Measurements from ENCODE around the gene RILPL1. TPM values are rescaled to one million over a fixed set of nuclear protein-coding genes. Genes with fewer than 3 reads are reported as not detected.

Gene RILPL1
- total and polyA plus RNA-seq, 2 experiments from 2014 or later = 2.9 to 29.8 TPM

DNA sequence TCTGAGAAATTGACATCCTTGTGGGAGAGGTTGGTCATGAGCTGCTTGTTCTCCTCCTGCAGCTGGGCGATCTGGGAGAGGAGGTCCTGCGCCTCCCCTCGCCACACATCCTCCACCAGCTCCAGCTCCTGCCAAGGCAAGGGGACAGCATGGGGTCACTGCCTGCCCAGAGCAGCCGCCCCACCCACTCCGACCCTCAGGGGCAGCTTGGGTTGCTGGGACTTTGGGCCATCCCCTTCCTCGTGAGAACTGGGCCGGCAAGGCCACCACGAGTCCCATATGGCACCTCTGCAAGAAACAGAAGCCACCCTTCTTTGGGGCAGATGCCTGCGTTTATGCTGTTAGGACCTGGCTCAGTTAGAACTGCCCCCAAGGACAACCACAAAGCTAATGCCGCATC lies 10.0 kb downstream of the RILPL1 start:
- Histone ChIP-seq H3K9me3 (ENCODE audit: low read depth) (no peaks in the 10 kb centered on the region), H3K27ac (no peak overlapping the region), H3K4me3 (no peak overlapping the region), H3F3A (ENCODE audit: insufficient read depth) (peaks cover 3% of the 10 kb centered on the region), H3K4me1 (ENCODE audit: insufficient read depth) (peaks cover 16% of the 10 kb centered on the region), H3K4me2 (ENCODE audit: unreplicated experiment) (no peak overlapping the region), H4K20me1 (ENCODE audit: insufficient read depth) (no peaks in the 10 kb centered on the region; the same call in 1 of the 2 replicates), H3K79me2 (ENCODE audit: insufficient read depth) (peaks cover 49% of the 10 kb centered on the region), H2AFZ (no peak overlapping the region), H3K9ac (no peak overlapping the region), H3K36me3 (ENCODE audit: low read depth) (peaks cover 2% of the 10 kb centered on the region), H3K27me3 (replicated peaks; ENCODE audit: insufficient read depth) (no peaks in the 10 kb centered on the region), H3K9me2 (ENCODE audit: insufficient read depth) (no peaks in the 10 kb centered on the region)
- in situ Hi-C loops (cut with MboI) = no loop called here
- TF ChIP-seq EZH2 (IDR thresholded peaks at IDR 0.05; ENCODE audit: insufficient read depth, poor library complexity, severe bottlenecking) (no peak), EZH2phosphoT487 (IDR thresholded peaks at IDR 0.05; ENCODE audit: insufficient read depth, low read depth) (no peak)
- 88 to 94% methylated on average over 8 to 10 of the region's 10 CpGs for WGBS, 2 experiments (ENCODE audit: low coverage in 1 of 2, low lambda C conversion rate in 2 of 2, missing lambda C conversion rate in 2 of 2)
- no peak for DNase-seq

DNA sequence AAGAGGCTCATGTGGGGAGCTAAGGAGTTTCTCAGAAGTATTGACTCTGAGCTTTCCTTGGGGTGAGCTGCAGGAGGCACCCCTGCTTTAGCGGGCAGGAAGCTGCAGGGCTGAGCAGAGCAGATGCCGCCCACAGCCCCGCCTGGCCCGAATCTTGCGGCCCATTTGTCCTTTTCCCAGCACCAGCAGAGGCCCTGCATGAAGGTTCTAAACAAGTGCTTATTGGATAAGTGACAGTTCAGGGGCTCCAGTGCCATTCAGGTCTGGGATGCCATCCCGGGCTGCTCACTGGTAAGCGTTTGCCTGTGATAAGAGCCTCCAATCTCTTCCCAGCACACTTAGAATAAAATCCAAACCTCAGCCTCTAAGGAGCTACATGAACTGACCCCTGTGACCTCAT lies 11.4 kb downstream of the RILPL1 start:
- WGBS, 2 experiments (ENCODE audit: low coverage in 1 of 2, low lambda C conversion rate in 2 of 2, missing lambda C conversion rate in 2 of 2) = 97 to 98% methylated on average over 6 to 7 of the region's 7 CpGs
- no peak for TF ChIP-seq EZH2 (IDR thresholded peaks at IDR 0.05; ENCODE audit: insufficient read depth, poor library complexity, severe bottlenecking)
- TF ChIP-seq EZH2phosphoT487 (IDR thresholded peaks at IDR 0.05; ENCODE audit: insufficient read depth, low read depth) = no peak
- in situ Hi-C loops (cut with MboI) = no loop called here

GRCh38 chr12:123520567-123521474 lies 12.7 kb downstream of the RILPL1 start:
- Histone ChIP-seq H3K4me2 (ENCODE audit: unreplicated experiment) (no peak overlapping the region), H3F3A (ENCODE audit: insufficient read depth) (peaks cover 3% of the 10 kb centered on the region), H3K4me1 (ENCODE audit: insufficient read depth) (peaks cover 16% of the 10 kb centered on the region), H3K9me3 (ENCODE audit: low read depth) (no peaks in the 10 kb centered on the region), H3K9ac (no peak overlapping the region), H3K79me2 (ENCODE audit: insufficient read depth) (peaks cover 27% of the 10 kb centered on the region), H3K27me3 (replicated peaks; ENCODE audit: insufficient read depth) (no peaks in the 10 kb centered on the region), H3K9me2 (ENCODE audit: insufficient read depth) (no peaks in the 10 kb centered on the region), H2AFZ (no peak overlapping the region), H3K27ac (no peak overlapping the region), H4K20me1 (ENCODE audit: insufficient read depth) (no peaks in the 10 kb centered on the region; the same call in 1 of the 2 replicates), H3K36me3 (ENCODE audit: low read depth) (peaks cover 23% of the 10 kb centered on the region), H3K4me3 (no peak overlapping the region)
- WGBS, 2 experiments (ENCODE audit: low coverage in 1 of 2, low lambda C conversion rate in 2 of 2, missing lambda C conversion rate in 2 of 2) = 96 to 98% methylated on average over 14 of the region's 14 CpGs
- TF ChIP-seq EZH2phosphoT487 (IDR thresholded peaks at IDR 0.05; ENCODE audit: insufficient read depth, low read depth) = no peak
- no peak for TF ChIP-seq EZH2 (IDR thresholded peaks at IDR 0.05; ENCODE audit: insufficient read depth, poor library complexity, severe bottlenecking)
- no peak for DNase-seq
- in situ Hi-C loops (cut with MboI) = no loop called here

More for the DNA sequence above, 11.4 kb downstream of the RILPL1 start:
- H3K4me1 ChIP-seq (ENCODE audit: insufficient read depth) = peaks cover 16% of the 10 kb centered on the region
- H3F3A ChIP-seq (ENCODE audit: insufficient read depth) = peaks cover 3% of the 10 kb centered on the region
- H3K27me3 ChIP-seq (replicated peaks; ENCODE audit: insufficient read depth) = no peaks in the 10 kb centered on the region
- H4K20me1 ChIP-seq (ENCODE audit: insufficient read depth) = no peaks in the 10 kb centered on the region; the same call in 1 of the 2 replicates
- no peaks in the 10 kb centered on the region for H3K9me3 ChIP-seq (ENCODE audit: low read depth)
- H2AFZ ChIP-seq = no peak overlapping the region
- H3K9ac ChIP-seq = no peak overlapping the region
- no peak overlapping the region for H3K4me3 ChIP-seq
- H3K4me2 ChIP-seq (ENCODE audit: unreplicated experiment) = no peak overlapping the region
- H3K27ac ChIP-seq = no peak overlapping the region
- no peaks in the 10 kb centered on the region for H3K9me2 ChIP-seq (ENCODE audit: insufficient read depth)
- H3K79me2 ChIP-seq (ENCODE audit: insufficient read depth) = peaks cover 40% of the 10 kb centered on the region
- H3K36me3 ChIP-seq (ENCODE audit: low read depth) = peaks cover 15% of the 10 kb centered on the region
- no peak for DNase-seq

DNA sequence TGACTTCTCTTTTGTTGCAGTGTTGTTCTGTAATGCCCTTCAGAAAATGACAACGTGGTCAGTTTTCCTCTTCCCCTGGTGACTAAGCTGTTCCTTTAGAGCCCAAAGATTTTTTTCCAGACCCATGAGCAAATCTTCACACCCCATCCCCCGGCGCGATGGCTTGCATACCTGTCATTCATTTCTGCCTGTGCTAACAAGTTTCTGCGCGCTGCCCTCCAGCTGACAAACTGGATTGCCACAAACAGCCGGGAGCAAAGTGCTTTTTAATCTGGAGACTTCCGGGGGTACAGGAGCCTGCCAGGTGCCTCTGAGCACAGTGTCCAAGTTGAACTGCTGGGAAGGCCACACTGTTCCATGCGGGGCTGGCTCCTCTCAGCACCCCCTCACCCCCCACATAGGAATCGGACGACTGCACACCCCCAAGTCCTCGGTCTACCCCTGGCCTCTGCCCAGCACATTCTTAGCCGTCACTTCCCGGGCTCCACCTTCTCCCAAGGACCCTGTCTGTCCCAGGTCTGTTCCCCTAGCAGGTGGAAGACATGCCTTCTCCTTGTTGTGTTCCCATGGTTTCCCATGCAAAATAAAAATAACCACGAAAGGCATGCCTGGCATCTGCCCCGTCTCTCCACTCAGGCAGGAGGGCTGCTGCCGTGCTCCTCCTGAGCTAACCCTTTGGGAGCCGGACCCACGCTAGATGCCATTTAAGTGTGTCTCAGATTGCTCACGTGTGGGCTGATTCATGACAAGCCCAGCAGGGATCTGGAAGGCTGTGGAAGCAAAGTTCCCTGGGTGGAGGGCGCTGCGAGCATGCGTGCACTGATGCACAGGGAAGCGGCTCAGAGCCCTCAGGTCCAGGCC lies 14.1 kb downstream of the RILPL1 start:
- Histone ChIP-seq H2AFZ (no peak overlapping the region), H3K27me3 (replicated peaks; ENCODE audit: insufficient read depth) (no peaks in the 10 kb centered on the region), H3K9me3 (ENCODE audit: low read depth) (no peaks in the 10 kb centered on the region), H3K4me2 (ENCODE audit: unreplicated experiment) (peak overlapping the region; percentile 15), H3K79me2 (ENCODE audit: insufficient read depth) (peaks cover 15% of the 10 kb centered on the region), H3K9me2 (ENCODE audit: insufficient read depth) (no peaks in the 10 kb centered on the region), H4K20me1 (ENCODE audit: insufficient read depth) (no peaks in the 10 kb centered on the region; the same call in 1 of the 2 replicates), H3K27ac (peak overlapping the region; percentile 86), H3K4me1 (ENCODE audit: insufficient read depth) (peaks cover 16% of the 10 kb centered on the region), H3F3A (ENCODE audit: insufficient read depth) (peaks cover 3% of the 10 kb centered on the region), H3K9ac (peak overlapping the region; percentile 71), H3K36me3 (ENCODE audit: low read depth) (peaks cover 23% of the 10 kb centered on the region), H3K4me3 (no peak overlapping the region)
- peak; percentile 82 for DNase-seq
- in situ Hi-C loops (cut with MboI) = no loop called here
- no peak for TF ChIP-seq EZH2 (IDR thresholded peaks at IDR 0.05; ENCODE audit: insufficient read depth, poor library complexity, severe bottlenecking)
- no peak for TF ChIP-seq EZH2phosphoT487 (IDR thresholded peaks at IDR 0.05; ENCODE audit: insufficient read depth, low read depth)
- 55 to 57% methylated on average over 24 of the region's 24 CpGs for WGBS, 2 experiments (ENCODE audit: low coverage in 1 of 2, low lambda C conversion rate in 2 of 2, missing lambda C conversion rate in 2 of 2)

Measured in GM23248 (cell line).